Measurements from ENCODE around the gene SPG11.
"Not testable (repeated sequence)": the region's sequence is repeated elsewhere in the genome, so short reads cannot be mapped to it uniquely, and the experiment has no call there.

The SPG11 gene

GRCh38 chr15:44569316-44569715 lies 94.1 kb downstream of the SPG11 start:
- no peak for DNase-seq (ENCODE audit: extremely low read depth in 1 of 2, low read depth in 1 of 2)

GRCh38 chr15:44568338-44568737 lies 95.1 kb downstream of the SPG11 start:
- DNase-seq (ENCODE audit: extremely low read depth in 1 of 2, low read depth in 1 of 2): no peak

GRCh38 chr15:44566155-44566540 lies 97.3 kb downstream of the SPG11 start:
- DNase-seq (ENCODE audit: extremely low read depth in 1 of 2, low read depth in 1 of 2): no peak

GRCh38 chr15:44565387-44566154 lies 97.9 kb downstream of the SPG11 start:
- no peak for DNase-seq (ENCODE audit: extremely low read depth in 1 of 2, low read depth in 1 of 2)

- not testable (repeated sequence) for DNase-seq (ENCODE audit: extremely low read depth in 1 of 2, low read depth in 1 of 2)
These were observed 102.5 kb downstream of the SPG11 start for GRCh38 chr15:44560926-44561325.

- DNase-seq (ENCODE audit: extremely low read depth in 1 of 2, low read depth in 1 of 2): no peak
These were observed 108.3 kb downstream of the SPG11 start for GRCh38 chr15:44554934-44555723.

GRCh38 chr15:44550734-44551133 lies 112.7 kb downstream of the SPG11 start:
- DNase-seq (ENCODE audit: extremely low read depth in 1 of 2, low read depth in 1 of 2): no peak

GRCh38 chr15:44550256-44550655 lies 113.2 kb downstream of the SPG11 start:
- DNase-seq (ENCODE audit: extremely low read depth in 1 of 2, low read depth in 1 of 2): no peak

GRCh38 chr15:44549152-44549551 lies 114.3 kb downstream of the SPG11 start:
- DNase-seq (ENCODE audit: extremely low read depth in 1 of 2, low read depth in 1 of 2): not testable (repeated sequence)

- no peak for DNase-seq (ENCODE audit: extremely low read depth in 1 of 2, low read depth in 1 of 2)
These were observed 117.3 kb downstream of the SPG11 start for GRCh38 chr15:44545913-44546802.

- DNase-seq (ENCODE audit: extremely low read depth in 1 of 2, low read depth in 1 of 2): not testable (repeated sequence)
These were observed 118.7 kb downstream of the SPG11 start for GRCh38 chr15:44544745-44545144.

GRCh38 chr15:44542596-44542995 lies 120.9 kb downstream of the SPG11 start:
- DNase-seq (ENCODE audit: extremely low read depth in 1 of 2, low read depth in 1 of 2): no peak

- DNase-seq (ENCODE audit: extremely low read depth in 1 of 2, low read depth in 1 of 2): no peak
These were observed 122.0 kb downstream of the SPG11 start for GRCh38 chr15:44541282-44541958.

- DNase-seq (ENCODE audit: extremely low read depth in 1 of 2, low read depth in 1 of 2): no peak
These were observed 125.7 kb downstream of the SPG11 start for GRCh38 chr15:44537735-44538240.

GRCh38 chr15:44536962-44537734 lies 126.3 kb downstream of the SPG11 start, which contains the start of gene EIF3J:
Gene EIF3J (plus strand): TSS chr15:44537147. CDS start chr15:44537195, 48 bp downstream.
- peak; percentile 83 to 88 for DNase-seq (ENCODE audit: extremely low read depth in 1 of 2, low read depth in 1 of 2)

- DNase-seq (ENCODE audit: extremely low read depth in 1 of 2, low read depth in 1 of 2): no peak
These were observed 127.0 kb downstream of the SPG11 start for GRCh38 chr15:44536302-44536961.

GRCh38 chr15:44535523-44536301 lies 127.8 kb downstream of the SPG11 start:
- DNase-seq (ENCODE audit: extremely low read depth in 1 of 2, low read depth in 1 of 2): no peak

GRCh38 chr15:44535092-44535491 lies 128.4 kb downstream of the SPG11 start:
- no peak for DNase-seq (ENCODE audit: extremely low read depth in 1 of 2, low read depth in 1 of 2)

Data from activated CD8-positive, alpha-beta memory T cell treated with anti-CD3 and anti-CD28 coated beads for 1 hour (primary cell).